GM15510 (cell line): ENCODE measurements around the gene OLFML3.

Experiments
- POLR2A ChIP-seq: IDR thresholded peaks from 3 replicates; pipeline ENCODE4 v1.6.1; 2011; ENCODE audit warnings: borderline replicate concordance; ENCODE audit not compliant: insufficient read length; ENCODE audit errors: extremely low read depth

OLFML3 gene

DNA sequence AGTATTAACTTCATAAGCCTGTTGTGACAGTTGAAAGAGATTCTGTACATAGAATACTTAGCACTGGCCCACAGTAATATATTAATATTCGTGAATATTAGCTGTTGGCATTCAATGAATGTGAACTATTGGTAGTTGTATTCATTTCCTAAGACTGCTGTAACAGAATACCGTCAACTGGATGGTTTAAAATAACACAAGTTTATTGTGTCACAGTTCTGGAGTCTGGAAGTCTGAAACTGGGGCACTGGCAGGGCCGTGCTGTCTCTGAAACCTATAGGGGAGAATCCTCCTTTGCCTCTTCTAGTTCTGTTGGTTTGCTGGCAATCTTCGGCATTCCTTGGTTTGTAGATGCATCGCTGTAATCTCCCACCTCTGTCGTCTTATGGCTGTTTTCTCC, 47.5 kb downstream of the OLFML3 start:
- TF ChIP-seq POLR2A, result no peak
